GM10248 (cell line): ENCODE measurements around the gene PUS10.
"Not testable (repeated sequence)": the region's sequence is repeated elsewhere in the genome, so short reads cannot be mapped to it uniquely, and the experiment has no call there.

ENCODE experiments used
- CTCF ChIA-PET: fragments of 300-600 bp; sonication (Branson Sonifier 250); formaldehyde crosslinking; extraction: SDS; loops from one replicate; lab custom pipeline; 2021; ENCODE audit warnings: antibody characterized with exemption; lab: Yijun Ruan, JAX
- POLR2A ChIA-PET: fragments of 350-650 bp; sonication (Branson Sonifier 250); formaldehyde crosslinking; extraction: SDS; loops from one replicate; lab custom pipeline; 2020; ENCODE audit warnings: antibody characterized with exemption; lab: Yijun Ruan, JAX
- DNase-seq: peaks from one replicate; pipeline ENCODE4 v3.0.0; 2012; ENCODE audit errors: extremely low spot score
- TF ChIP-seq, protein P1 (sequence below): IDR thresholded peaks from 2 replicates; pipeline ENCODE4 v1.5.1; 2012; ENCODE audit warnings: mild to moderate bottlenecking, low read depth; ENCODE audit errors: extremely low read depth, missing control alignments, control extremely low read depth

The PUS10 gene

DNA sequence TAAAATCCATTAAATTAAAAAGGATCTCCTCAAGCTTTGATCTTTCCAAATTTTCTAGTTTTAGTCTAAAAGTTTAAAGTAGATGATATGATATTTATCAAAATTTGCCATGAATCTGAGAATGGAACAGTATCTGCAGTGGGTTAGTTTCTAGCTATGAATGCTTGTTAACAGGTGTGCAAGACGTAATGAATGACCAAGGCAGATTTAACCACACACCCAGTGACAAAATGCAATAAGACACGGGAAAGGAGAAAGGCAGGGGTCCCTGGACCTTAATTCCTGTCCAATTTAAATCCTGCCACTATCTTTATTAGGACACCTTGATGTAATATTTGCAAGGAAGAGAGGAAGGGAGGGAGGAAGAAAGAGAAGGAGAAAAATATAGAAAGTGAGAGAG is 31.0 kb downstream of the PUS10 start:
- ChIA-PET POLR2A (no interaction called here), CTCF (interaction anchor here (0.9 to 3.0 kb wide), 5 partner anchors 11 to 30 kb away, joined by 3 to 22 read pairs (median 3); no protein-coding TSS in a partner anchor)
- TF ChIP-seq, protein P1, sequence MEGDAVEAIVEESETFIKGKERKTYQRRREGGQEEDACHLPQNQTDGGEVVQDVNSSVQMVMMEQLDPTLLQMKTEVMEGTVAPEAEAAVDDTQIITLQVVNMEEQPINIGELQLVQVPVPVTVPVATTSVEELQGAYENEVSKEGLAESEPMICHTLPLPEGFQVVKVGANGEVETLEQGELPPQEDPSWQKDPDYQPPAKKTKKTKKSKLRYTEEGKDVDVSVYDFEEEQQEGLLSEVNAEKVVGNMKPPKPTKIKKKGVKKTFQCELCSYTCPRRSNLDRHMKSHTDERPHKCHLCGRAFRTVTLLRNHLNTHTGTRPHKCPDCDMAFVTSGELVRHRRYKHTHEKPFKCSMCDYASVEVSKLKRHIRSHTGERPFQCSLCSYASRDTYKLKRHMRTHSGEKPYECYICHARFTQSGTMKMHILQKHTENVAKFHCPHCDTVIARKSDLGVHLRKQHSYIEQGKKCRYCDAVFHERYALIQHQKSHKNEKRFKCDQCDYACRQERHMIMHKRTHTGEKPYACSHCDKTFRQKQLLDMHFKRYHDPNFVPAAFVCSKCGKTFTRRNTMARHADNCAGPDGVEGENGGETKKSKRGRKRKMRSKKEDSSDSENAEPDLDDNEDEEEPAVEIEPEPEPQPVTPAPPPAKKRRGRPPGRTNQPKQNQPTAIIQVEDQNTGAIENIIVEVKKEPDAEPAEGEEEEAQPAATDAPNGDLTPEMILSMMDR = no peak
- DNase-seq = no peak

DNA sequence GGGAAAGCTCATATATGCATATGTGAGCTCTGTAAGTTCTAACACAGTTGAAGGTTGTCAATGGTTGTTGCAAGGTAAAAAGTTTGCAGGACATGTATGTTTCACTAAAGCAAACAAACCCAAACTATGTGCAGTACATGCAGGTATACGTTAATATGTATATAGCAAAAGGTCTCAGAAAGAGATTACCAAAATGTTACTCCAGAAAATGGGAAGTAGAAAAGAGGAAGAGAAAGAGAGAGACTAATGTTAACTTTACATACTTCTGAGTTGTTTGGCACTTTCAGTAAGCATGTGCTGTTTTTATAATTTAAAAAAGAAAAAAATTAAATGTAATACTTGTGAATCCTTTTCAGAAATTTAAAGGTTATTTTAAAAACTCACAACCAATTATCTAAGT is 33.3 kb downstream of the PUS10 start:
- POLR2A ChIA-PET = no interaction called here
- CTCF ChIA-PET = no interaction called here
- TF ChIP-seq, protein P1 = no peak
- DNase-seq = no peak

DNA sequence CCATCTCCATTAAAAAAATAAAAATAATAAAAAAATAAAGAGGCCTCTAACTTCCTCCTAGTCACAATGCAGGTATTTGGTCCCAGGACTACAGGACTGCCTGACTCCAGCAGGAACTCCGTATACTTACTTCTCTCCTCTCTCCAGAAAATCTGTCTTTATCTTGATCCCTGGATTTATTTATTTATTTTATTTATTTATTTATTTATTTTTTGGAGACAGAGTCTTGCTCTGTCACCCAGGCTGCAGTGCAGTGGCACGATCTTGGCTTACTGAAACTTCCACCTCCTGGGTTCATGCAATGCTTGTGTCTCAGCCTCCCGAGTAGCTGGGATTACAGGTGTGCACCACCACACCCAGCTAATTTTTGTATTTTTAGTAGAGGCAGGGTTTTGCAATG is 36.0 kb downstream of the PUS10 start:
- CTCF ChIA-PET = interaction anchor here (0.8 to 2.0 kb wide), 3 partner anchors 8 to 17 kb away, joined by 3 to 5 read pairs (median 5); no protein-coding TSS in a partner anchor
- POLR2A ChIA-PET, DNase-seq: not testable (repeated sequence)

DNA sequence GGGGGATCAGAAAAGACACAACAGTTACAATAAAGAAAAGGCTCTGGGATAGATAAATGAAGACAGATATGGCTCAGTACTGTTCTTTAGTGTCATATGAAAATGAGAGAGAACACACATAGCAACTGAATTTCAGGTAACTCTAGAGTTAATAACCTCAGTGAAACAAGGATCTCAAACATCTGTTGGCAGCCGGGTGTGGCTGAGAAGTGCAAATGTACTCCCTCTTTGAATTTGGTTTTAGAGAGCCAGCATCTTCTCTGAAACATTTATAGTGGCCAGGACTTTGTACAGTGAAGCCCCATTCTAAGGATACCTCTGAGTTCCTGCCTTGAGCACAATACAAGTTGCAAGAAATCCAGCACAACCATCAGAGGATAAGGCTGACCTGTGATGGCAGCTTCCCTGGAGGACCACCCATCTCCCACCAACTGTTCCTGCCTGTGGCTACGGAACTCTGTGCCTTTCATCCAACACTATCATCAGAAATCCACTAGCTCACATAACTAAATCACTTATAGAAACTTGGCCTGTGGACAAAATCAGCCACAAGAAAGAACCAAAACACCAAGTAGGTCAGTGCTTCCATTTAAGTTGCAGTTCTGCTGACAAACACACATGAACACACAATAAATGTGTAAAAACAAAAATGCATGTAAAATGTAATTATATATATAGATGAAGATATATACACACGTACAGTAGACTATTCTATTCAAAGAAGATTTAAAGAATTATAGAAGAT is 37.8 kb downstream of the PUS10 start:
- TF ChIP-seq, protein P1 = no peak
- CTCF ChIA-PET = interaction anchor here (1.3 to 1.6 kb wide), 2 partner anchors 12 to 32 kb away, joined by 3 read pairs; no protein-coding TSS in a partner anchor
- POLR2A ChIA-PET = no interaction called here
- no peak for DNase-seq

DNA sequence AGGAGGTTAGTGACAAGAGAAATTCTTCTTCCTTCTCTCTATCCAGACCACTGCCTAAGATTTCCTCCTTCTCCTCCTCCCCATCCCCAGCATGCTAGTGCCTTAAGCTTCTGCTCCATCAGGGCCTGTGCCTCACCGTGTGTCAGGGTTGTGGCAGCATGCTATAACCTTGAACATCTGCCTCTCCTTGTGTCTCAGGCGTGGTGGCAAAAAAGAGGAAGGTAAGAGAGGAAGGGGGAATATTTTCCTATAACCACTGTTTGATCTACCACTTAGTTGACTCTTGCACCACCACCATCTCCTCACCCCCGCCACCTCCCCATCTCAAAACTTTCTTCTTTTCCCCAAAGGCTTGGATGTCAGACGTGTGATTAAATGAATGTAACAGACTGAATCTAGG is 38.8 kb downstream of the PUS10 start:
- no peak for DNase-seq
- POLR2A ChIA-PET = no interaction called here
- TF ChIP-seq, protein P1 = no peak
- CTCF ChIA-PET = interaction anchor here (1.3 kb wide), 1 partner anchor 31 kb away, joined by 3 read pairs; no protein-coding TSS in a partner anchor

DNA sequence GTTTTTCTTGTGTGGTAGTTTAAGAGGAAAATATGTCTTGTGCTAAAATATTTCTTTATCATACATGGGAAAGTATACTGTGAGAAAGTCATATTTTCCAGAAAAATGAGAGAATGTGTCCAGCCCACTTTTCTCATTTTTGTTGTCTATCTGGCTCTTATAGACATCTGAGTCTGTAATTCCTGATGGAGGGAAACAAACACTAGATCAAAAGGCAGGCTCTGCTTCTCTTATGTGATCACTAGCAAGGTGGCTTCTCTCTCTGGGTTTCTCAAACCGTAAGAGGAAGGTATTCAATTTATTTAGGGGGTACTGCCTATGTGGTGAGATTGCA is 40.5 kb downstream of the PUS10 start:
- TF ChIP-seq, protein P1 = no peak
- DNase-seq = no peak
- ChIA-PET POLR2A (interaction anchor here (1.2 kb wide), 1 partner anchor 15 kb away, joined by 8 read pairs; no protein-coding TSS in a partner anchor), CTCF (interaction anchor here (1.7 kb wide), 2 partner anchors 9 to 22 kb away, joined by 5 read pairs; no protein-coding TSS in a partner anchor)
